RWPE1 (cell line): Measurements from ENCODE around the gene KDM1A.

ENCODE experiments used
- CTCF ChIA-PET: fragments of 350-600 bp; sonication (Branson Sonifier 250); formaldehyde crosslinking; extraction: SDS; loops from one replicate; lab custom pipeline; 2021; lab: Yijun Ruan, JAX
- POLR2A ChIA-PET: fragments of 400-600 bp; formaldehyde crosslinking; extraction: SDS; loops from one replicate; lab custom pipeline; 2020; ENCODE audit warnings: antibody characterized with exemption; ENCODE audit not compliant: low non-redundant PET; lab: Yijun Ruan, JAX
- DNase-seq: peaks from one replicate; pipeline ENCODE4 v3.0.0; 2012; ENCODE audit warnings: low spot score
- H3K27ac ChIP-seq: fragments of 450-650 bp; 2 replicates; pipeline ENCODE4 v1.5.1; 2017
- CTCF ChIP-seq: fragments of 450-650 bp; conservative IDR thresholded peaks from 2 replicates; pipeline ENCODE4 v1.5.1; 2017; ENCODE audit warnings: low read depth, mild to moderate bottlenecking

KDM1A gene

GRCh38 chr1:23125489-23125888, 106.2 kb downstream of the KDM1A start:
- no peak for TF ChIP-seq CTCF
- no peak overlapping the region for H3K27ac ChIP-seq
- DNase-seq, result no peak
- POLR2A ChIA-PET, result interaction anchor here (0.6 kb wide), 1 partner anchor 74 kb away, joined by 3 read pairs; no protein-coding TSS in a partner anchor
- CTCF ChIA-PET, result interaction anchor here (0.7 kb wide), 1 partner anchor 401 kb away, joined by 4 read pairs; no protein-coding TSS in a partner anchor

GRCh38 chr1:23126200-23126599, 106.9 kb downstream of the KDM1A start:
- POLR2A ChIA-PET, result no interaction called here
- H3K27ac ChIP-seq, result no peak overlapping the region
- CTCF ChIA-PET, result no interaction called here
- DNase-seq, result no peak
- TF ChIP-seq CTCF, result no peak

GRCh38 chr1:23126801-23127200, 107.5 kb downstream of the KDM1A start:
- DNase-seq, result peak; percentile 63
- CTCF ChIA-PET, result no interaction called here
- H3K27ac ChIP-seq, result no peak overlapping the region
- POLR2A ChIA-PET, result interaction anchor here (0.9 kb wide), 1 partner anchor 41 kb away, joined by 3 read pairs; no protein-coding TSS in a partner anchor
- no peak for TF ChIP-seq CTCF

- ChIA-PET CTCF (no interaction called here), POLR2A (no interaction called here)
- DNase-seq, result peak; percentile 32
Measured at GRCh38 chr1:23129846-23130245, 110.6 kb downstream of the KDM1A start.

GRCh38 chr1:23132033-23132432, 112.8 kb downstream of the KDM1A start:
- H3K27ac ChIP-seq, result peak overlapping the region; percentile 61
- no peak for TF ChIP-seq CTCF
- DNase-seq, result peak; percentile 43
- ChIA-PET POLR2A (no interaction called here), CTCF (interaction anchor here (0.7 kb wide), 1 partner anchor 30 kb away, joined by 4 read pairs; no protein-coding TSS in a partner anchor)

More at GRCh38 chr1:23129846-23130245, 110.6 kb downstream of the KDM1A start:
- no peak overlapping the region for H3K27ac ChIP-seq
- TF ChIP-seq CTCF, result no peak
